Activated CD8-positive, alpha-beta T cell treated with anti-CD3 and anti-CD28 coated beads, Interleukin-2, amount 10 ng/mL, durations not matched to agents 7 days and 5 days (primary cell): Measurements from ENCODE around the gene WDTC1. TPM values are rescaled to one million over a fixed set of nuclear protein-coding genes. Genes with fewer than 3 reads are reported as not detected.
"Not testable (repeated sequence)": the region's sequence is repeated elsewhere in the genome, so short reads cannot be mapped to it uniquely, and the experiment has no call there.

Experiments used
- ATAC-seq: fragments of 150-1000 bp; cut with Tn5 transposase; one replicate; pipeline ENCODE4 v1.10.0; 2021; ENCODE audit warnings: moderate library complexity
- CTCF ChIA-PET: fragments of 350-600 bp; sonication (Branson Sonifier 250); formaldehyde crosslinking; loops from one replicate; lab custom pipeline; 2021; ENCODE audit warnings: antibody characterized with exemption; lab: Charles Lee
- POLR2A ChIA-PET: fragments of 350-600 bp; sonication (Branson Sonifier 250); formaldehyde crosslinking; loops from one replicate; lab custom pipeline; 2021; ENCODE audit warnings: antibody characterized with exemption; lab: Charles Lee
- DNase-seq: peaks from one replicate; pipeline ENCODE4 v3.0.0-alpha.2; 2020
- H3K27ac Mint-ChIP-seq: one replicate; pipeline ENCODE4 v1.8.0; 2021; ENCODE audit warnings: mild to moderate bottlenecking, mixed read lengths
- H3K27me3 Mint-ChIP-seq: one replicate; pipeline ENCODE4 v1.8.0; 2021; ENCODE audit warnings: low read depth, mixed read lengths
- H3K36me3 Mint-ChIP-seq: one replicate; pipeline ENCODE4 v1.8.0; 2021; ENCODE audit warnings: low read depth, mixed read lengths
- H3K4me1 Mint-ChIP-seq: one replicate; pipeline ENCODE4 v1.8.0; 2021; ENCODE audit warnings: low read depth, mixed read lengths
- H3K4me3 Mint-ChIP-seq: one replicate; pipeline ENCODE4 v1.8.0; 2021; ENCODE audit warnings: mild to moderate bottlenecking, mixed read lengths
- H3K9me3 Mint-ChIP-seq: one replicate; pipeline ENCODE4 v1.8.0; 2022; ENCODE audit warnings: mixed read lengths; ENCODE audit not compliant: insufficient read depth
- total RNA-seq, 2 experiments: library from RNA; stranded (reverse); gene quantifications; one replicate each; pipeline ENCODE4 v1.2.3, GENCODE V29; 2021

The WDTC1 gene
- total RNA-seq, 2 experiments from 2014 or later = 24.7 to 25.0 TPM

GRCh38 chr1:27220096-27220495, 14.3 kb upstream of the WDTC1 start:
- H3K36me3 Mint-ChIP-seq = no peaks in the 10 kb centered on the region
- ChIA-PET CTCF (no interaction called here), POLR2A (no interaction called here)
- ATAC-seq (no peak), DNase-seq (no peak)
- no peaks in the 10 kb centered on the region for H3K4me1 Mint-ChIP-seq
- no peak overlapping the region for H3K4me3 Mint-ChIP-seq
- H3K27me3 Mint-ChIP-seq = peaks cover 14% of the 10 kb centered on the region
- no peaks in the 10 kb centered on the region for H3K9me3 Mint-ChIP-seq
- no peak overlapping the region for H3K27ac Mint-ChIP-seq

GRCh38 chr1:27220702-27221497, 13.5 kb upstream of the WDTC1 start:
- DNase-seq, H3K9me3 Mint-ChIP-seq, H3K36me3 Mint-ChIP-seq, POLR2A ChIA-PET, H3K27ac Mint-ChIP-seq, ATAC-seq, H3K4me3 Mint-ChIP-seq, H3K4me1 Mint-ChIP-seq, CTCF ChIA-PET: not testable (repeated sequence)
- H3K27me3 Mint-ChIP-seq = peaks cover 14% of the 10 kb centered on the region

GRCh38 chr1:27225621-27226020, 8.8 kb upstream of the WDTC1 start:
- CTCF ChIA-PET = interaction anchor here (0.9 to 1.1 kb wide), 3 partner anchors 15 to 71 kb away, joined by 3 read pairs; no protein-coding TSS in a partner anchor
- Mint-ChIP-seq H3K27me3 (peaks cover 7% of the 10 kb centered on the region), H3K4me1 (no peaks in the 10 kb centered on the region), H3K36me3 (no peaks in the 10 kb centered on the region), H3K27ac (no peak overlapping the region), H3K9me3 (no peaks in the 10 kb centered on the region), H3K4me3 (no peak overlapping the region)
- POLR2A ChIA-PET = no interaction called here
- DNase-seq (no peak), ATAC-seq (no peak)

GRCh38 chr1:27227765-27228164, 6.7 kb upstream of the WDTC1 start:
- Mint-ChIP-seq H3K4me3 (no peak overlapping the region), H3K27ac (no peak overlapping the region), H3K4me1 (no peaks in the 10 kb centered on the region), H3K36me3 (no peaks in the 10 kb centered on the region), H3K27me3 (no peaks in the 10 kb centered on the region), H3K9me3 (no peaks in the 10 kb centered on the region)
- ATAC-seq (no peak), DNase-seq (no peak)
- ChIA-PET POLR2A (no interaction called here), CTCF (no interaction called here)

- ChIA-PET POLR2A (interaction anchor here (0.9 kb wide), 1 partner anchor 9 kb away, joined by 4 read pairs; no protein-coding TSS in a partner anchor), CTCF (interaction anchor here (1.0 to 2.3 kb wide), 5 partner anchors 52 to 189 kb away, joined by 3 to 8 read pairs (median 4); no protein-coding TSS in a partner anchor)
- peaks cover 3% of the 10 kb centered on the region for H3K36me3 Mint-ChIP-seq
- peak; percentile 9 for ATAC-seq
- peaks cover 32% of the 10 kb centered on the region for H3K4me1 Mint-ChIP-seq
- no peaks in the 10 kb centered on the region for H3K9me3 Mint-ChIP-seq
- H3K27me3 Mint-ChIP-seq = no peaks in the 10 kb centered on the region
- DNase-seq = peak; percentile 28
- peak overlapping the region; percentile 96 for H3K4me3 Mint-ChIP-seq
- peak overlapping the region; percentile 71 for H3K27ac Mint-ChIP-seq
These were observed 774 bp upstream of the WDTC1 start for GRCh38 chr1:27233667-27234048.

GRCh38 chr1:27235827-27236226, 1.4 kb downstream of the WDTC1 start:
- no peak for ATAC-seq
- peak overlapping the region; percentile 92 for H3K27ac Mint-ChIP-seq
- peaks cover 3% of the 10 kb centered on the region for H3K36me3 Mint-ChIP-seq
- POLR2A ChIA-PET = interaction anchor here (1.1 kb wide), 1 partner anchor 23 kb away, joined by 3 read pairs; no protein-coding TSS in a partner anchor
- CTCF ChIA-PET = interaction anchor here (1.0 kb wide), 1 partner anchor 48 kb away, joined by 3 read pairs; no protein-coding TSS in a partner anchor
- no peak for DNase-seq
- no peaks in the 10 kb centered on the region for H3K27me3 Mint-ChIP-seq
- peaks cover 32% of the 10 kb centered on the region for H3K4me1 Mint-ChIP-seq
- no peaks in the 10 kb centered on the region for H3K9me3 Mint-ChIP-seq
- peak overlapping the region; percentile 96 for H3K4me3 Mint-ChIP-seq

GRCh38 chr1:27237112-27237511, 2.7 kb downstream of the WDTC1 start:
- H3K4me1 Mint-ChIP-seq = peaks cover 32% of the 10 kb centered on the region
- POLR2A ChIA-PET = no interaction called here
- H3K36me3 Mint-ChIP-seq = peaks cover 3% of the 10 kb centered on the region
- H3K4me3 Mint-ChIP-seq = no peak overlapping the region
- no peak for DNase-seq
- no peak overlapping the region for H3K27ac Mint-ChIP-seq
- CTCF ChIA-PET = interaction anchor here (1.3 to 1.8 kb wide), 2 partner anchors 47 to 59 kb away, joined by 3 read pairs; no protein-coding TSS in a partner anchor
- H3K9me3 Mint-ChIP-seq = no peaks in the 10 kb centered on the region
- no peaks in the 10 kb centered on the region for H3K27me3 Mint-ChIP-seq
- ATAC-seq = no peak

- Mint-ChIP-seq H3K36me3 (peaks cover 3% of the 10 kb centered on the region), H3K9me3 (no peaks in the 10 kb centered on the region), H3K27ac (no peak overlapping the region), H3K4me1 (peaks cover 29% of the 10 kb centered on the region), H3K4me3 (no peak overlapping the region), H3K27me3 (no peaks in the 10 kb centered on the region)
- ChIA-PET POLR2A (no interaction called here), CTCF (interaction anchor here (1.3 to 1.8 kb wide), 3 partner anchors 46 to 59 kb away, joined by 3 read pairs; no protein-coding TSS in a partner anchor)
- ATAC-seq (no peak), DNase-seq (no peak)
These were observed 3.6 kb downstream of the WDTC1 start for GRCh38 chr1:27238032-27238431.

GRCh38 chr1:27241677-27242076, 7.2 kb downstream of the WDTC1 start:
- POLR2A ChIA-PET = no interaction called here

GRCh38 chr1:27243665-27244064, 9.2 kb downstream of the WDTC1 start:
- H3K4me1 Mint-ChIP-seq, H3K36me3 Mint-ChIP-seq, H3K27me3 Mint-ChIP-seq, POLR2A ChIA-PET, H3K9me3 Mint-ChIP-seq, DNase-seq, H3K27ac Mint-ChIP-seq, H3K4me3 Mint-ChIP-seq, ATAC-seq: not testable (repeated sequence)
- CTCF ChIA-PET = interaction anchor here (1.0 to 1.6 kb wide), 2 partner anchors 40 to 199 kb away, joined by 4 read pairs; no protein-coding TSS in a partner anchor

More at GRCh38 chr1:27241677-27242076, 7.2 kb downstream of the WDTC1 start:
- CTCF ChIA-PET = interaction anchor here (0.8 to 2.3 kb wide), 3 partner anchors 55 to 196 kb away, joined by 3 to 10 read pairs (median 4); no protein-coding TSS in a partner anchor
- Mint-ChIP-seq H3K9me3 (no peaks in the 10 kb centered on the region), H3K27ac (no peak overlapping the region), H3K4me1 (peaks cover 5% of the 10 kb centered on the region), H3K27me3 (no peaks in the 10 kb centered on the region), H3K4me3 (no peak overlapping the region), H3K36me3 (peaks cover 5% of the 10 kb centered on the region)
- no peak for ATAC-seq
- DNase-seq = no peak

GRCh38 chr1:27246194-27246593, 11.8 kb downstream of the WDTC1 start:
- H3K4me1 Mint-ChIP-seq = no peaks in the 10 kb centered on the region
- no peak for DNase-seq
- ATAC-seq = no peak
- no peaks in the 10 kb centered on the region for H3K27me3 Mint-ChIP-seq
- peaks cover 5% of the 10 kb centered on the region for H3K36me3 Mint-ChIP-seq
- CTCF ChIA-PET = interaction anchor here (1.5 kb wide), 2 partner anchors 134 to 200 kb away, joined by 3 to 4 read pairs; no protein-coding TSS in a partner anchor
- H3K9me3 Mint-ChIP-seq = no peaks in the 10 kb centered on the region
- POLR2A ChIA-PET = no interaction called here
- no peak overlapping the region for H3K4me3 Mint-ChIP-seq
- no peak overlapping the region for H3K27ac Mint-ChIP-seq

GRCh38 chr1:27253596-27253995, 19.2 kb downstream of the WDTC1 start:
- no peak for DNase-seq
- POLR2A ChIA-PET = no interaction called here
- Mint-ChIP-seq H3K4me1 (peaks cover 17% of the 10 kb centered on the region), H3K4me3 (no peak overlapping the region), H3K36me3 (no peaks in the 10 kb centered on the region), H3K9me3 (no peaks in the 10 kb centered on the region), H3K27ac (no peak overlapping the region), H3K27me3 (no peaks in the 10 kb centered on the region)
- no peak for ATAC-seq
- CTCF ChIA-PET = interaction anchor here (0.6 kb wide), 1 partner anchor 43 kb away, joined by 3 read pairs; no protein-coding TSS in a partner anchor
